Medulla oblongata (tissue), 1 donor: ENCODE data around the gene CYB5R2.

Experiments
- DNase-seq: peaks from one replicate; pipeline ENCODE4 v3.0.0-alpha.2; 2015; ENCODE audit errors: extremely low spot score

Gene CYB5R2

GRCh38 chr11:7638710-7639642 is 34.3 kb downstream of the CYB5R2 start:
- DNase-seq = no peak

- DNase-seq = no peak
Observed at GRCh38 chr11:7637447-7638157, 35.7 kb downstream of the CYB5R2 start.

DNA sequence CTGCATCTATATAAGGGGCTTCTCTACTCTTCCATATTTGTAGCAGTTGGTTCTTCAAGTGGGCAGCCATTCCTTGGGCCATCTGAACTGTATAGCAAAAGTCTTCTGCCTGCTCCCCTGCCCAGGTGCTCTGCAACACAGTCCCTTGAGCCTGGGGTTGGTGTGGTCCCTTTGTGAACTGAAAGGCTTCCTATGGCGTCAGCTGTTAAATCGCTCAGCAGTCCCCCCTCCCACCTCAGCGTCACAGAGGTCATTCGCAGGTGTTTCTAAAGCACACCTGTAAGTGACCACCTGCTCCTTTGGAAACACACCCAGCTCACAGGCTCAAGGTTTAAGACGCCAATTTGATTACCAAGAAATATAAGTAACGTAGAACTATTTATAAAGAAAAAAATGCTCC is 37.0 kb downstream of the CYB5R2 start:
- no peak for DNase-seq

DNA sequence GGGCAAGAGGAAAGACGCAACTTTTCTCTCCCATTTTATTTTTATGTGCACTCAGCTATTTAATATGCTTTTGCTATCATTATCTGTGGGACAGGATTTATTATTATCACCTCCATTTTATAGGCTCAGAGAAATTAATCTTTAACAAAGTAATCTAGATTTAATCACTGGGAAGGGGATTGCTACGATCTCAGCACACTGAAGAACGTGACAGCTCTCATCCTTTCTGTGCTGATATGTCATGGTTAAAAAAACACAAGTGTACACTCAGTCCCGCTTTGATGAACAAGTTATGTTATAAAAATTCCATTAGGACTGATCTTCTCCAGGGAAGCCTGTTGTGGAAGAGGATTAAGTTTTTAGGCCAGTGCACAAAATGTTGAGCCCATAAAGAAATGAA is 37.6 kb downstream of the CYB5R2 start:
- no peak for DNase-seq

DNA sequence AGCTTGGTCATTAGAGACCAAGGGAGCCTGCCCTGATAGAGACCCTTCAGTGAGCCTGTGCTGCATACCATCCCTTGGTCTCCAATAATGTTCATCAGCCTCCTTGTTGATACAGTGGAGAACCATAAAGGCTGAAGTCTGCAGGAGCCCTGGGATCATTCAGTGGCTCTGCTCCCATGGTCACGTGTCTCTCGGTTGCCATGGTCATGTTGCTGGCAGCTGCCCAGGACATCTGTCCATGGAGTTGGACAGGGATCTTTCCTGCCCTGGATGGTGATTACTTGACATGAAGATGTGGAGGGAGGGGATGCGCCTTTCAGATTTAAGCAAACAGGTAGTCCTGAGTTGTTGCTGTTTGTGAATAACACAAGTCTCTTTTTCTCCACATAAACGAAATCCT is 38.2 kb downstream of the CYB5R2 start:
- peak; percentile 67 for DNase-seq

DNA sequence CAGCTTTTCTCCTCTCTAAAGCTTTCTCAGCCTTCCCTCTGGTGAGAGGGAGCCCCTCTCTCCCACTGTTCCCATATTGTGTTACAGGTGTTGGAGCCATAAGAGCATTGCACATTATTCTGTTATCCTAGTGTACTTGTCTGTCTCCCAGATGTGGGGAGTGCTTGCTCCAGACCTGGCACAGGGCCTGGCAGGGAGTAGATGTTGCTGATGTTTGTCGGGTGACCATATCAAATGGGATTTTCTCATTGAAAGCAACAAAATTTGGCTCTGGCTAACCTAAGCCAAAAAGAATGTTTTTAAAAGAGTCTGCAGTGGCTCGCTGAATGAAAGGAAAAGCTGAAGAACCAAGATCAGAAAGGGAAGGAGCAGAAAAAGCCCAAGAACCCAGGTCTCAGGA is 41.1 kb downstream of the CYB5R2 start:
- no peak for DNase-seq

DNA sequence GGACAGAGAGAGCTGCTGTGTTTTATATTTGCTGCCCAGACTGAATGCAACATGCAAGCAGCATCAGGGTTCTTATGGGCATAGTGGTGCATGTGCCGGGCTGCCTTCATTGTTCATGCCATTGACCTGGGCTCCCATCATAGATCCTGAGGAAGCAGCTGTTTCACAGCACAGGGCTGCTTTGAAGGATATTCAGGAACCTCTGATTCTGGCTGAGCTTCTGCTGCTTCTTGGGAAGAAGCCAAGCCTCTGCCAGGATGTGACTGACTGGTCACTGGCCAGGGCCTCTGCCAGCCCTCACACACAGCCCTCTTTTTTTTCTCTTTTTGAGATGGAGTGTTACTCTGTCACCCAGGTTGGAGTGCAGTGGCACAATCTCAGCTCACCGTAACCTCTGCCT is 43.3 kb downstream of the CYB5R2 start:
- DNase-seq = peak; percentile 78

DNA sequence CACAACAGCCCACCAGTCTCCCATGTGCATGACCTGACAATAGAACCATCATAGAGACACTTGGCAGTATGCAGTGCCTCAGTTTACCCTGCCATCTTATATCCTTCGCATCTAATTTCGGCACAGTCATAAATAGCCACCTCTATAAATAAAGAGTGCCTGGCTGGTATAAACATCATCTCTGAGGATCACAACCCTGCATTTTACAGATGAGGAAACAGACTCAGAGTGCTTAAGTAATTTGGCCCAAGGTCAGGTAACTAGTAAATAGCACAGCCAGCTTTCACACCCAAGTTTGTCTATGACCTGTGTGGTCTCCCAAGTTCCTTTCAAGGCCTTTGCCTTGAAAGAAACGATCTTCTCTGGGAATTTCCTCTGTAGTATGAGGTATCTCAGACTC is 44.6 kb downstream of the CYB5R2 start:
- no peak for DNase-seq

GRCh38 chr11:7622721-7623120 is 50.6 kb downstream of the CYB5R2 start:
- DNase-seq = no peak

DNA sequence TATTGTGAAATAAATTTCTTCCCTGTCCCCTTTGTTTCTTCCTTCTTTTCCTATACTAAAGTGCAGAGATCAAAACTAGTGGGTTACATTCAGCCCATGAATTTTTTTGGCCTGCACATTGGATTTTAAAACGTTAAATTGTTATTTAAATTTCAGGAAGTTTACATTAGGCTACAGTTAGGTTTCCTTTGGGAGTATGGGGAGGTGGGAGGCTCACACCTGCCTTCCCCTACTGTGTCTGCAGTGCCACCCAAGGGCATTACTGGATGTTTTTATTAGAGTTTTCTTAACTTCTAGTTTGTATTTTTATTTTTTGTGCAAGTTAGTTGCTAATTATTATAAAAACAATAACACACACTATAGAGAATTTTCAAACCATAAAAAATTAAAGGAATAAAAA is 51.7 kb downstream of the CYB5R2 start:
- no peak for DNase-seq

- no peak for DNase-seq
Observed at GRCh38 chr11:7621090-7621489, 52.2 kb downstream of the CYB5R2 start.

GRCh38 chr11:7619322-7619721 is 54.0 kb downstream of the CYB5R2 start:
- DNase-seq = no peak

DNA sequence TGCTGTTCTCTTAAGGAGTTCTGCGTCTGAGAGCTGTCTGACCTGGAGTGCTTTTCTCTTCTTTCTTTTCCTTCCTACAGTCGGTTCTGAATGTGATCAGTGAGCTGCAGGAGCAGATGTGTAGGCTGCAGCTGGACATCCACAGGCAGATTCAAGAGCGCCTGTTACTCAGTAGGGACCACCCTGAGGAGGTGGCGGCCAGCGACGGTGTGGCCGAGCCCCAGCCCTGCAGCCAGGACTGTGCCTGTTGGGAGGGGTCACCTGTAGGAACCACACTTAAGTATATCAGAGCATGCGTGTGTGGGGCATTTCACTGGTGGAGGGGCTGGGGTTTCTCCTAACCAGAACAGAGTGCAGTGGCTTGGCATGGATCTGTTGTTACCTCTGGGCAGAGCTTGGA is 56.3 kb downstream of the CYB5R2 start:
- no peak for DNase-seq
